HG03521 (cell line): ENCODE data around the gene FCRL6.

Experiments used
- ATAC-seq: cut with Tn5 transposase; IDR thresholded peaks from one replicate; pipeline ENCODE4 v1.9.1; 2021; ENCODE audit warnings: mild to moderate bottlenecking, moderate library complexity; ENCODE audit not compliant: unreplicated experiment

FCRL6 gene, protein sequence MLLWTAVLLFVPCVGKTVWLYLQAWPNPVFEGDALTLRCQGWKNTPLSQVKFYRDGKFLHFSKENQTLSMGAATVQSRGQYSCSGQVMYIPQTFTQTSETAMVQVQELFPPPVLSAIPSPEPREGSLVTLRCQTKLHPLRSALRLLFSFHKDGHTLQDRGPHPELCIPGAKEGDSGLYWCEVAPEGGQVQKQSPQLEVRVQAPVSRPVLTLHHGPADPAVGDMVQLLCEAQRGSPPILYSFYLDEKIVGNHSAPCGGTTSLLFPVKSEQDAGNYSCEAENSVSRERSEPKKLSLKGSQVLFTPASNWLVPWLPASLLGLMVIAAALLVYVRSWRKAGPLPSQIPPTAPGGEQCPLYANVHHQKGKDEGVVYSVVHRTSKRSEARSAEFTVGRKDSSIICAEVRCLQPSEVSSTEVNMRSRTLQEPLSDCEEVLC

DNA sequence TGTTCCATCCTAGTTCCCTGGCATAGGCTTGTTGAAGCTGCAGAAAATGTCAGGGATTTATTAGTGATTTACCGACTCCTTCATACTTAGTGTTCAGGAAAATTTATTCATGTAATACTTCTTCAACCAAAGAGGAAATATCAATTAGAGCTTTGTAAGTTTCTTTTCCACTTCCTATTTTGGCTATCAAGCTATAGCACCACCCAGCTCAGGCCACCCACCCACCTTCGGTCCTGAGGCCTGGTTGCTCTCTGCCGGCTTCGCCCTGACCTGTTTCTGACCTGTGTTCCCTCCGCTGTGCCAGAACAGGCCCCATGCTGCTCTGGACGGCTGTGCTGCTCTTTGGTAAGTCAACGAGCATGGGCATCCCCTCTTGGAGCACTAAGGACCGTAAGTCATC is at the start of gene FCRL6:
TSS of gene FCRL6 (plus strand) at position 250 of the 400 bp plus-strand sequence. CDS start at position 315, 65 bp downstream.
- ATAC-seq, result no peak

DNA sequence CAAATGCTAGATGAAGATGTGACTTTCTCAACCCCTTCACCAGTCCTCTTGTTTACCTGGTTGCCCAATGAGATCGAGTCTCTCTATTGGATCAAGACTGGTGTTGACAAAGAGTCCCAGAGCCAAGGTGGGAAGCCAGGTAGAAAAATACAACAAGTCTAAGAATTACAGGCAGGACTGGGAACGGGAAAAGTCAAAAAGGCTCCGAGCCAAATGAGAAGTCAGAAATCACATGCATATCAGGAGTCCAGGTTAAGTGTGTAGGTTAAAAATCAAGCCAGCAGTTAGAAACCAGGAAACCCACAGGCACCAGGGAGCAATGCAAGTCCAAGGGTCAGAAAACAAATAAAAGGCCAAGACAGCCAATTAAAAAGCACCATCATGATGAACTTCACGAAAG is 48.8 kb upstream of the FCRL6 start:
- no peak for ATAC-seq

- no peak for ATAC-seq
These were observed 46.6 kb upstream of the FCRL6 start for GRCh38 chr1:159755451-159756007.

DNA sequence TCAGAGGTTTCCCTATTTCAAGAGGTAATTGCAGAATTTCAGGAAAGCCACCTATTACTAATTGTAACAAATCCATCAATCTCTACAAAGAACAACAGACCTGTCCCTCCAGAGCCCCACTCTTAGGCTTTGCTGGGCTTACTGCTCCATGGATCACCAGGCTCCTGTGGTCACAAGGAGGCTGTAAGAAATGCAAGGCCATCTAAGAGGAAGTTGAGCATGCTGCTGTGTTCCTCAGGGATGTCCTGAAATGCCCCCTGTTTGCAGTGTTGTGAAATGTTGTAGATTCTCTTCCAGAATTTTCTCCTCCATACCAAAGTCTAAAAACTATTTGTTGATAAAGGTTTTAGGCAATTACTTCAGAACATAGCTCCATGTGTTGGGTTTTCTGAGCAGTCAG is 45.8 kb upstream of the FCRL6 start:
- ATAC-seq, result no peak

DNA sequence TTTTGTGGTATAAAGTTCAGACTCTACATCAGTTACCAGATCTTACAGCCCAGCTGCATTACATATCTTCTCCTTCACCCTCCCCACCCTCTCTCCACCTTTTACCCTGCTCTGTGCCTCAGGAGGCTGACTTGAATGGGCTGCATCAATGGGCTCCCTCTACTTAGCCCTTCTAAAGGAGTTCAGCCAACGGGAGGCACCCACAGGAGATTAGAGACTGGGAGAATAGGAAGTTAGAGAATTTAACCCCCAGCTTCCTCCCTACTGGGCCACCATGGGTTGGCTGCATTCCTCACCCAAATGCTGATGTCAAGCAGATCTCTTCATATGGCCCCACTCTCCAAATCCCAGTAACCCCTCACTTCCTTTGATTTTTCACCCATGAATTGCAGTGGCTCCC is 38.5 kb upstream of the FCRL6 start:
- no peak for ATAC-seq

- no peak for ATAC-seq
These were observed 36.4 kb upstream of the FCRL6 start for GRCh38 chr1:159765806-159766205.

DNA sequence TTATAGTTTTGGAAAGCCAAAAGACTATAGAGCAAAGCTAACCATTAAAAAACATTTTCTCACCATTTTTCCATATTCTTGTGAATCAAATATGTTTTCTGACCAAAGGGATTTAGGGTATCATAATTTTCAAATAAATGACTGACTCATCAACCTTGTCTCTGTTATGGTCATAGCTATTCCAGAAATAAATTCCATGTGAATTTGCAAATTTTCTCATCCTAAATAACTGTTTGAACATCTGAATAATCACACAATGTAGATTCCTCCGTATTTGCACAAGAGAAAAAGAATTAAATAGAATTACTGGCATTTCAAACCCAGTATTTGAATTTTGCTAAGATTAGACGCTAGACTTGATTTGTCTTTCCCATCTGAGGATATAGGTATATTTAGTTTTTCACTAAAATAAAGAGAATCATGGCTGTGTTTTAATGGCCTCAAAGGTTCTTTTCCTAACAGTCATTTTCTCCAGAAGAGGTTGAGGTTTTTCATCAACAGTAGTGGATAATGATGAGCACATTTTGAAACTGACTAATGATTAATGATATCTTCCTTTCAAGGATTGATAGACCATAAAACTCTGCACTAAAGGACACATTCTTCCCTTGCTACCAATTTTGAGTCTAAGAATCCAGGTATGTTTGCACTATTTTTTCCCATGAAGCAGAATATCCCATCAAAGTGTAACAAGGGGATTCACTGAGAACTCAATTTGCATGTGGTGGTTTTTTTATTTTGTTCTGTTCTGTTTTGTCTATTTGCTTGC is 30.8 kb upstream of the FCRL6 start:
- no peak for ATAC-seq

GRCh38 chr1:159774465-159774864 is 27.7 kb upstream of the FCRL6 start:
- ATAC-seq, result no peak

DNA sequence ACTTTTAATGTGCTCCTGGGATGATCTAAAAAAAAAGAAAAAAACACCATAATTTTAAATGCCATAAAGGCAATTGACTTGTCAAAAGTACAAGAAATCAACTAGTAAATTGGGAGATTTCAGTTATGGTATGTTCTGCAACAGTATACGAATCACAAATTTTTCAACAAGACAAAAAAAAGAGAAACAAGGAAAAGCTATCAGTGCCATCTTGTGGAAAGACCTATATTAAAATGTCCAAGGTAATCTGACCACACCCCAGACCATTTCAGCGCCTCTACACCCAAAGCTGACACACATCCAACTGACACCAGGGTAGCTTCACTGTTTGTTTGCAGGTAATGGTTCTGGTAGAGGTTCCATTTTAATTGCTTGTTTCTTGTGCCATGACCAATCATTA is 26.4 kb upstream of the FCRL6 start:
- ATAC-seq, result no peak

DNA sequence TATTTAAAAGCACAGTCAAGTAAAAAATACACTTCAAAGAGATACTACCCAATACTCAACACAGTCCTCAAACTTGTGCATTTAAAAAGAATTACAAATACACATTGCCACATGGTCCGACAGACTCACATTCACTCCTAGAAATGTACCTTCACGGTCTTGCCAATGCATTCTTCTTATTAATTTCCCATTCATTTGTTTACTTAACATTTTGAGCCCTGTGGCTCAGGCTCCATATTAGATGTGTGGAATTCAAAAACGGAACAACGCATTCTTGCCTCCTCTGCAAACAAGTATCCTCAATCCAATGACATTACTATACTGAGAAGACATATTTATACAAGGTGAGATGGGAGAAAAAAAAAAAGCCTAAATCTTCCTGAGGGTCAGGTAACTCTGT is 23.9 kb upstream of the FCRL6 start:
- ATAC-seq, result no peak

DNA sequence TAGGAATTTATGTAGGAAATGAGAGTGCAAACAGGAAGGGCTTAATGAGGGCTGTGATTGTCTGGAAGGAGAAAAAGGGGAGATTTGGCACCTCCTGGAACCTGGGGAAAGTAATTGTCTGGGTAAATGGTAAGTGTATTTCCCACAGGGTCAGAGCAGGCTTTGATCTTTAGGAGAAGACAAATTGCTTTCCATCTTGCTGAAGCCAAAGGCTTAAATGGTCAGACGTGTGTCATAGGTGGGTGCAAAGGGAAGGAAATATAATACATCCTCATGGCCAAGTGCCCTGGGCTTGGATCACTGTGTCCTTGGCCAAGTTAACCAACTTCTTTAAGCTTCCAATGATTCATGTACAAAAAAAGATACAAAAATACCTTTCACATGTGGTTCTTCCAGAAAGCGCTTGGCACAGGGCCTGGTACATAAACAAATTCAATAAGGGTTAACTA is 22.7 kb upstream of the FCRL6 start:
- no peak for ATAC-seq

DNA sequence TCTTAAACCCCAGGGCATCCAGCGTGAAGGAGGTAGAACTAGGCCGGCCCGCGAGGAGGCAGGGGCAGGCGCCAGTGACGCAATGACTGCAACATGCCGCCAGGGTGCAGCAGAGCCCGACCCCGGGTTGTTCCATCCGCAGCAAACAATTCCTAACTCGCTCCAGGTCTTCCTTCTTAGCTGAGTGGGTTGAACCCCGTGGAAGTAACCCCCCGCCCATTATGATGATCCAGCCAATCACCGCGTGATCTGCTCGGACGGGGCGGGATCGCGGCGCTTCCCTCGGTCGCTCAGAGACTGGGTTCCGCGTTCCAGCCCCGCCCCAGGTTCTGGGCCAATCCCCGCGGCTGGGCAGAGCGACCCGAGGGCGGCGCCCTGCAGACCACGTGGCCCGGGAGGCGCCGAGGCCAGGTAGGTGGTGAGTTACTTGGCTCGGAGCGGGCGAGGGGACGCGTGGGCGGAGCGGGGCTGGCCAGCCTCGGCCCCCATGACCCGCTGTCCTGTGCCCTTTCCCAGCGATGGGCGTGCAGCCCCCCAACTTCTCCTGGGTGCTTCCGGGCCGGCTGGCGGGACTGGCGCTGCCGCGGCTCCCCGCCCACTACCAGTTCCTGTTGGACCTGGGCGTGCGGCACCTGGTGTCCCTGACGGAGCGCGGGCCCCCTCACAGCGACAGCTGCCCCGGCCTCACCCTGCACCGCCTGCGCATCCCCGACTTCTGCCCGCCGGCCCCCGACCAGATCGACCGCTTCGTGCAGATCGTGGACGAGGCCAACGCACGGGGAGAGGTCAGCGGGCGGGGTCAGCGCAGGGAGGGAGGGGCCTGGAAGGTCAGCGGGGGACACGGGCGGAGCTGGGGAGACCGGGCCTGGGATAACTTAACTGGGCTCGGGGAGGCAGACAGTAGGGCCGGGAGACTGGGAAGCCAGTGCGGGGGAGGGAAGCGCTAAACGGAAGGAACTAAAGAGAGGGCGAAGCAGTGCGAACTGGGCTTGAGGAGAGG is 21.3 kb upstream of the FCRL6 start, which contains the start of gene DUSP23:
TSS of gene DUSP23 (plus strand) at position 380 of the 1,000 bp plus-strand sequence. CDS start at position 519, 139 bp downstream.
- peak; percentile 99 for ATAC-seq

GRCh38 chr1:159781992-159782391 is 20.2 kb upstream of the FCRL6 start:
- ATAC-seq, result no peak

DNA sequence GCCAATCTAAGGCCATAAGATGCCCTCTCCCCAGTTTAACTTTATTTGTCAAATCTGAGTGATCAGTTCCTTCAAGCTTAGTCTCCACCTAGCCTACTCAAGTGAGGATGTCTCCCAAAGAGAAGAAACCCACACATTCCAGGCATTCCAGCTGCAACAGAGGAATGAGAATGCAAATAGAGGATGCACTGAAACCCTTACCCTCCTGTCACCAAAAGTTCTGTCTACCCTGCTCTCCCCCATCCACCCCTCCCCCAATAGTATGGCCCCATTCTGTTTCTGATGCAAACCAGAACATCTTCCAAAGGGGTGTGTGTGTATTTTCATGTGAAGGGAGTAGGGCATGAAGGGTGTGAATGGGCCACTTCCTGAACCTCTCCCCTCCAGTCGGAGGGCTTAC is 18.4 kb upstream of the FCRL6 start:
- ATAC-seq, result no peak

DNA sequence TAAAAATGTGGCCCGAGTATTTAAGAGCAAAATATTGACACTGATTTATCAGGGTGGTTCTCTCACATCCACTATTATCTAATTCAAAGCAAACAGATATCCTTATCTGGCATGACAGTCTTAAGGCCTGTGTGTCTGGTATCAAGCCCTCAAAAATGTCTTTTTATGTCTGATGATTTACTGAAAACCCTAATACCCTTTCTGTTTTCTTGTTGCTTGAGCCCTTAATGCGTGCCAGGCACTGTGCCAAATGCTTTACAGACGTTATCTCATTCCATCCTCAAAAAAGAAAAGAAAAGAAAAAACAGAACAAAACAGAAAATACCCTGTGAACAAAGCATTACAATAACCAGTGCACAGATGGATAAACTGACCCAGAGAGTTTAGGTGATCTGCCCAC is 15.7 kb upstream of the FCRL6 start:
- no peak for ATAC-seq

DNA sequence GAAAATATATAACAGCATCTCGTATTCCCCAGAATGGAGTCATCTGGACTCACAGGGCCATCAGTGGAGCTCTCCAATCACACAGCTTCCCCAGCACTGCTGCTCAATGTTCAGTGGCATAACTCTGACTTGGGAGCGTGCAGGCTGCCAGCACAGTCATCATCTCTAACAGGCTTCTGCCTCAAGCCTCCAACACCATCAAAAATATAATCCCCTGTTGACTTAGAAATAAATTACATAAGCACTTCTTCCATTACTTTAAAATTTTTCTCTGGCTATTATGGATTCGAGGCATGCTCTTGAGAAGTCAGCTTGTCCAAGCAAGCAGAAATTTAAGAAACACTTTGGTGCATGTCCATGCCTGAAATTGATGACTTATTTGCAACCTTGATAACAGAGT is 15.2 kb upstream of the FCRL6 start:
- no peak for ATAC-seq

DNA sequence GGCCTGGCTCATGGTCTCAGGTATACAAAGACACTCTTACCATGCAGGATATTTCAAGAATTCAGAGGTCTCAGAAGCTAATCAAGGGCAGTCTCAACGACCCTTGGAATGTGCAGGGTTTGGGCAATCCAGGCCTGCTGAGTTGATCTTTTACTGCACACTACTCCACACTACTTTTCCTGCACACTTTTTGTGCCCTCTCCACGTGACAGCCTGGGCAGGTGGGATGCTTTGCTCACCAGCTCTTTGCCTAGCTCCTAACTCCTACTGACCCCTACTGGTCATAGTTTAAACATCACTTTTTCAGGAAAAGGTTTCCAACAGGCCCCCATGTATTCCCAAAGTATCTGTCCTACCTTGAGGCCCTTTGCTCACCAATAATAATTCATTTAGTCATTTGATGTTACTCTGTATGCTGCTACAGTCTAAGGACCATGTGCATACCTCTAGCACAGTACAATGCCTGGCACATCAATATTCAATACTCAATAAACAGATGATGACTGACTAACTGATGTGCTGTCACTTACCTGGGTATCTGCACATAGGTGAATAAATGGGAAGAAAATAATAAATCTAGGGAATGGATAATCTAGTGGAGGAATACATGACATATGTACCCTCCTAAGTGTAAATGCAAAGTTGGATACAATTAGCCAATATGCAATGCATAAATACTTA is 11.8 kb upstream of the FCRL6 start:
- ATAC-seq, result no peak

DNA sequence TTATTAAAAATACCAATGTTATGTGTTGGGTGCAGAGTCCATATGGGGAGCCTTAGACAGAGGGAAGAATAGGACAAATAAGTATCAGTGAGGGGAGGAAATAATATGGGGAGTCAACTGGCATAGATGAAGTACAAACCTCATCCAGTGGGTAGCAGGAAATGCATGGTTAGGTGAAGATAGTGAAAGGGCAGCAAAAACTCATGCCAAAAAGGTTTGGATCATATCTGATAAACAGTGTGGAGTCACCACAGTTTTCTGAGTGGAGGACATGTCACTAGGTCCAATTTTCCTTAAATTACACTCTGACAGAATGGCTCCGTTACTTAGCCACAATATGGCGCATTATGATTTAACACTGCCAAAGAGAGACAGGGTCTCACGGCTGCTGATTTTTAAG is 11.1 kb upstream of the FCRL6 start:
- ATAC-seq, result no peak

DNA sequence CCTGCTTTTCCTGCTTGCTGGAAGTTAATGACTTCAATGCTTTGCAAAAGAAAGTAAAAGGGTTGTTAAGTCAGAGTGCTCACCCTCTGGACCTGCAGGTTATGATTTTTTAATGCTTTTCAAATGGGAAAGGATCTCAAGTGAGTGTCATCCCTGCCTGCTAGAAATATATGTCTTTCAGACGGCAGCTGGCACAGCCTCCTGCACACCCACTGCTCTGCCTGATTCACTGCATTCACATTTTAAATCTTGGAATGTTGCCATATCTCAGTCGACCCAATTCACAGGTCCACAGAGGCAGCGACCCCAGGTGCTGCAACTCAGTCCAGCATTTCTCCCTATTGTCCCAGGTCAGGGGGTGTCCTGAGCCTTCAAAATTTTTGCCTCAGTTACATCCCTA is 10.7 kb upstream of the FCRL6 start:
- no peak for ATAC-seq

GRCh38 chr1:159795534-159795933 is 6.6 kb upstream of the FCRL6 start:
- ATAC-seq, result no peak
